CD14-positive monocyte (primary cell): ENCODE data around the gene PTPN14. TPM values are rescaled to one million over a fixed set of nuclear protein-coding genes. Genes with fewer than 3 reads are reported as not detected.

Experiments
- DNase-seq, 3 donors: peaks; one replicate each; pipeline ENCODE4 v3.0.0-alpha.2; 2011 to 2022
- H2AFZ ChIP-seq: 2 replicates; pipeline ENCODE4 v1.6.0; 2012; ENCODE audit warnings: mild to moderate bottlenecking, low read depth, low read length, inconsistent platforms; ENCODE audit not compliant: insufficient read depth, poor library complexity, severe bottlenecking
- H3K27ac ChIP-seq, 2 donors: 1 replicate in 1 of 2; 2 replicates in 1 of 2; pipeline ENCODE4 v1.5.1; 2012 to 2013; ENCODE audit warnings: low read length in 2 of 2, control low read depth in 1 of 2, inconsistent platforms in 1 of 2, low read depth in 1 of 2, mild to moderate bottlenecking in 1 of 2
- H3K27me3 ChIP-seq, 2 donors: one replicate each; pipeline versions ENCODE4 v1.6.0 to v1.6.1; 2011 to 2013; ENCODE audit warnings: low read length in 2 of 2; ENCODE audit not compliant: control insufficient read depth in 2 of 2, insufficient read depth in 2 of 2
- H3K36me3 ChIP-seq, 2 donors: replicated peaks in 1 of 2; 1 replicate in 1 of 2; 2 replicates in 1 of 2; pipeline versions ENCODE4 v1.5.1 to v1.6.1; 2012 to 2013; ENCODE audit warnings: low read length in 2 of 2, control low read depth in 1 of 2, inconsistent platforms in 1 of 2, mild to moderate bottlenecking in 1 of 2; ENCODE audit not compliant: insufficient read depth in 2 of 2, control insufficient read depth in 1 of 2
- H3K4me1 ChIP-seq, 2 donors: 1 replicate in 1 of 2; 2 replicates in 1 of 2; pipeline versions ENCODE4 v1.5.1 to v1.6.1; 2012 to 2013; ENCODE audit warnings: low read length in 2 of 2, control low read depth in 1 of 2, inconsistent platforms in 1 of 2, mild to moderate bottlenecking in 1 of 2, moderate library complexity in 1 of 2; ENCODE audit not compliant: insufficient read depth in 2 of 2, control insufficient read depth in 1 of 2
- H3K4me2 ChIP-seq: replicated peaks from 2 replicates; pipeline ENCODE3; 2012; ENCODE audit warnings: low read length, moderate library complexity, mild to moderate bottlenecking; ENCODE audit not compliant: poor library complexity, severe bottlenecking; ENCODE audit errors: extremely low read depth
- H3K4me3 ChIP-seq, 3 experiments: fragments of 200-600 bp in 1 of 3; sonication (generic) in 1 of 3; replicated peaks in 1 of 3; 1 replicate in 2 of 3; 2 replicates in 1 of 3; pipeline ENCODE4 v1.5.1; 2011 to 2013; ENCODE audit warnings: low read length in 3 of 3, mild to moderate bottlenecking in 3 of 3, control low read depth in 2 of 3, low read depth in 2 of 3, inconsistent platforms in 1 of 3, moderate library complexity in 1 of 3
- H3K79me2 ChIP-seq: 2 replicates; pipeline ENCODE4 v1.6.0; 2012; ENCODE audit warnings: mild to moderate bottlenecking, control low read depth, inconsistent platforms, low read length, moderate library complexity; ENCODE audit not compliant: insufficient read depth
- H3K9ac ChIP-seq: 2 replicates; pipeline ENCODE4 v1.6.0; 2017; ENCODE audit warnings: low read length, mild to moderate bottlenecking; ENCODE audit not compliant: insufficient read depth, poor library complexity, severe bottlenecking
- H3K9me3 ChIP-seq, 2 donors: replicated peaks in 1 of 2; 1 replicate in 1 of 2; 2 replicates in 1 of 2; pipeline versions ENCODE4 v1.5.1 to v1.6.1; 2012 to 2013; ENCODE audit warnings: low read length in 2 of 2, control low read depth in 1 of 2; ENCODE audit not compliant: control insufficient read depth in 1 of 2, insufficient read depth in 1 of 2
- H4K20me1 ChIP-seq: 2 replicates; pipeline ENCODE4 v1.6.0; 2012; ENCODE audit warnings: mild to moderate bottlenecking, low read length, control low read depth, moderate library complexity; ENCODE audit not compliant: insufficient read depth
- H3K27ac Mint-ChIP-seq, 7 donors: one replicate each; pipeline ENCODE4 v1.8.0; 2020; ENCODE audit warnings: mild to moderate bottlenecking in 7 of 7, mixed read lengths in 7 of 7, moderate library complexity in 6 of 7, inconsistent platforms in 2 of 7
- H3K27me3 Mint-ChIP-seq, 3 donors: one replicate each; pipeline ENCODE4 v1.8.0; 2021 to 2022; ENCODE audit warnings: low read depth in 3 of 3, mild to moderate bottlenecking in 3 of 3, mixed read lengths in 3 of 3, moderate library complexity in 3 of 3, inconsistent platforms in 1 of 3
- H3K36me3 Mint-ChIP-seq, 2 donors: one replicate each; pipeline ENCODE4 v1.8.0; 2020; ENCODE audit warnings: mixed read lengths in 2 of 2, inconsistent platforms in 1 of 2, mild to moderate bottlenecking in 1 of 2
- H3K4me1 Mint-ChIP-seq: one replicate; pipeline ENCODE4 v1.8.0; 2020; ENCODE audit warnings: mild to moderate bottlenecking, mixed read lengths
- H3K4me3 Mint-ChIP-seq, 2 donors: one replicate each; pipeline ENCODE4 v1.8.0; 2020; ENCODE audit warnings: mild to moderate bottlenecking in 2 of 2, mixed read lengths in 2 of 2, moderate library complexity in 1 of 2
- H3K9me3 Mint-ChIP-seq, 7 donors: one replicate each; pipeline ENCODE4 v1.8.0; 2020 to 2022; ENCODE audit warnings: mixed read lengths in 7 of 7, mild to moderate bottlenecking in 6 of 7, moderate library complexity in 6 of 7, inconsistent platforms in 2 of 7
- WGBS: methylation state at CpG from one replicate; pipeline ENCODE4 v1.1.5; 2013; ENCODE audit warnings: missing lambda C conversion rate; ENCODE audit not compliant: insufficient coverage; 5-methylcytosine and 5-hydroxymethylcytosine counted together
- intact Hi-C, 2 donors: fragments of 100-400 bp; cut with micrococcal nuclease; formaldehyde crosslinking; loops; one replicate each; pipeline versions ENCODE4 v1.15.0 to v1.15.1; 2023
- polyA plus RNA-seq, 3 donors: library from polyadenylated mRNA; depleted of rRNA in 1 of 3; unstranded in 2 of 3; stranded (reverse) in 1 of 3; fragments of 300-500 nt in 2 of 3; fragments of >200 nt in 1 of 3; fragmentation: Illumina TruSeq in 2 of 3; gene quantifications; 1 replicate in 2 of 3; 2 replicates in 1 of 3; pipeline ENCODE4 v1.2.3, GENCODE V29; 2012 to 2021
- TF ChIP-seq, protein P1 (sequence below): fragments of 200-600 bp; IDR thresholded peaks from one replicate; pipeline ENCODE4 v1.8.0; 2022; ENCODE audit warnings: antibody characterized with exemption, mild to moderate bottlenecking

The PTPN14 gene
- polyA plus RNA-seq, 3 donors, result 0.01 TPM; not detected in 1

DNA sequence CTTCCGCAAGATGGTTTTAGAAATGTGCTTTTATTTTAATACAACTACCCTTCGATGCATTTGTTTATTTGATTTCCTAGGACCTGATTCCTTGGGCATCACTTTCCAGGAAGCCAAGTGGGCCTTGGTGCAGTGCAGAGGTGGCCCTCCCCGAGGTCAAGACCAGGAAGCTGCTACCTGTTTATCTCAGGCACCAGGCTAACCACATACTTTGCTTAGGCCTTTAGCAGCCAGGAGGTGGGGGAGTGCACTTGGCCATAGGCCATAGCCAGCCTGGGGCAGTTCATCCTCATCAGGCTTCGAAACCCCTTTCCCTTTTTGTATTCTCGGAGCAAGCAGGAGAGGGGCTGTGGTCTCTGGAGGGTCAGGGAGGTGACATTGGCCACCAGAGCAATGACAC lies 225.0 kb downstream of the PTPN14 start:
- 73% methylated on average over 3 of the region's 5 CpGs for WGBS
- DNase-seq, result no peak
- H3K36me3 ChIP-seq, result peaks cover 23 to 33% of the 10 kb centered on the region in 2 donors
- no peaks in the 10 kb centered on the region for H3K9me3 Mint-ChIP-seq
- no peak overlapping the region for H2AFZ ChIP-seq
- no peaks in the 10 kb centered on the region for H4K20me1 ChIP-seq
- no peak overlapping the region for H3K27ac ChIP-seq
- TF ChIP-seq, protein P1, sequence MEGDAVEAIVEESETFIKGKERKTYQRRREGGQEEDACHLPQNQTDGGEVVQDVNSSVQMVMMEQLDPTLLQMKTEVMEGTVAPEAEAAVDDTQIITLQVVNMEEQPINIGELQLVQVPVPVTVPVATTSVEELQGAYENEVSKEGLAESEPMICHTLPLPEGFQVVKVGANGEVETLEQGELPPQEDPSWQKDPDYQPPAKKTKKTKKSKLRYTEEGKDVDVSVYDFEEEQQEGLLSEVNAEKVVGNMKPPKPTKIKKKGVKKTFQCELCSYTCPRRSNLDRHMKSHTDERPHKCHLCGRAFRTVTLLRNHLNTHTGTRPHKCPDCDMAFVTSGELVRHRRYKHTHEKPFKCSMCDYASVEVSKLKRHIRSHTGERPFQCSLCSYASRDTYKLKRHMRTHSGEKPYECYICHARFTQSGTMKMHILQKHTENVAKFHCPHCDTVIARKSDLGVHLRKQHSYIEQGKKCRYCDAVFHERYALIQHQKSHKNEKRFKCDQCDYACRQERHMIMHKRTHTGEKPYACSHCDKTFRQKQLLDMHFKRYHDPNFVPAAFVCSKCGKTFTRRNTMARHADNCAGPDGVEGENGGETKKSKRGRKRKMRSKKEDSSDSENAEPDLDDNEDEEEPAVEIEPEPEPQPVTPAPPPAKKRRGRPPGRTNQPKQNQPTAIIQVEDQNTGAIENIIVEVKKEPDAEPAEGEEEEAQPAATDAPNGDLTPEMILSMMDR, result no peak
- no peaks in the 10 kb centered on the region for H3K27me3 ChIP-seq
- peaks cover 0 to 2% (median 0%) of the 10 kb centered on the region in 3 donors for H3K27me3 Mint-ChIP-seq
- no peak overlapping the region for H3K9ac ChIP-seq
- H3K4me1 Mint-ChIP-seq, result peaks cover 2% of the 10 kb centered on the region
- intact Hi-C loops, result loop anchor here (5.0 kb wide), 2 partner anchors 64 to 1079 kb away; no protein-coding TSS in a partner anchor
- no peak overlapping the region for H3K4me2 ChIP-seq
- no peak overlapping the region for H3K4me3 Mint-ChIP-seq
- H3K27ac Mint-ChIP-seq, result peak overlapping the region in 2 of 7 donors; percentile 38 to 63
- H3K79me2 ChIP-seq, result no peaks in the 10 kb centered on the region
- H3K4me3 ChIP-seq, result no peak overlapping the region
- H3K36me3 Mint-ChIP-seq, result peaks cover 52 to 60% of the 10 kb centered on the region in 2 donors
- H3K4me1 ChIP-seq, result no peaks in the 10 kb centered on the region
- no peaks in the 10 kb centered on the region for H3K9me3 ChIP-seq

- Histone ChIP-seq H3K9me3 (no peaks in the 10 kb centered on the region), H3K36me3 (peaks cover 23 to 33% of the 10 kb centered on the region in 2 donors), H3K27me3 (no peaks in the 10 kb centered on the region), H2AFZ (no peak overlapping the region), H4K20me1 (no peaks in the 10 kb centered on the region), H3K9ac (no peak overlapping the region), H3K4me2 (no peak overlapping the region), H3K79me2 (no peaks in the 10 kb centered on the region), H3K4me1 (no peaks in the 10 kb centered on the region), H3K4me3 (no peak overlapping the region), H3K27ac (no peak overlapping the region)
- TF ChIP-seq, protein P1, result no peak
- no peak for DNase-seq
- intact Hi-C loops, result loop anchor here (5.0 kb wide), 2 partner anchors 63 to 1078 kb away; no protein-coding TSS in a partner anchor
- H3K4me1 Mint-ChIP-seq, result peaks cover 2% of the 10 kb centered on the region
- H3K27ac Mint-ChIP-seq, result no peak overlapping the region
- H3K9me3 Mint-ChIP-seq, result no peaks in the 10 kb centered on the region
- peaks cover 0 to 2% (median 0%) of the 10 kb centered on the region in 3 donors for H3K27me3 Mint-ChIP-seq
- 95% methylated on average over 5 of the region's 8 CpGs for WGBS
- H3K4me3 Mint-ChIP-seq, result no peak overlapping the region
- H3K36me3 Mint-ChIP-seq, result peaks cover 51 to 56% of the 10 kb centered on the region in 2 donors
These were observed 226.3 kb downstream of the PTPN14 start for GRCh38 chr1:214324896-214325800.
